ENCODE measurements around the gene PITPNC1.
"Not testable (repeated sequence)": the region's sequence is repeated elsewhere in the genome, so short reads cannot be mapped to it uniquely, and the experiment has no call there.

The PITPNC1 gene

DNA sequence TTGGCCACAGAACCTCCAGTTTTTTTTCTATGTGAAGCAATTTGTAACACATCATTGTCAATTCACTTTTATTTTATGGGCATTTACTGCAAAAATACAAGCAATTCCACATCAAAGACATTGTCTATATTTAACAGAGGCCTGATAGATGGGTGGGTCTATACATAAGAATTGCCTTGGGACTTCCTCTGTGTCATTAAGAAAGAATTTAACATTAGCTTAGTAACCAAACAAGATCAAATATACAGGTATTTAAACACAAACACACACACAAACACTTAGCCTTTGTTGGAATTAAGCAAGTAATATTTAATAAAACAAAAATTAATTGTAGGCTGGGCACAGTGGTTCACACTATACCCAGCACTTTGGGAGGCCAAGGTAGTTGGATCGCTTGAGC is 4.3 kb upstream of the PITPNC1 start:
- DNase-seq: no peak

DNA sequence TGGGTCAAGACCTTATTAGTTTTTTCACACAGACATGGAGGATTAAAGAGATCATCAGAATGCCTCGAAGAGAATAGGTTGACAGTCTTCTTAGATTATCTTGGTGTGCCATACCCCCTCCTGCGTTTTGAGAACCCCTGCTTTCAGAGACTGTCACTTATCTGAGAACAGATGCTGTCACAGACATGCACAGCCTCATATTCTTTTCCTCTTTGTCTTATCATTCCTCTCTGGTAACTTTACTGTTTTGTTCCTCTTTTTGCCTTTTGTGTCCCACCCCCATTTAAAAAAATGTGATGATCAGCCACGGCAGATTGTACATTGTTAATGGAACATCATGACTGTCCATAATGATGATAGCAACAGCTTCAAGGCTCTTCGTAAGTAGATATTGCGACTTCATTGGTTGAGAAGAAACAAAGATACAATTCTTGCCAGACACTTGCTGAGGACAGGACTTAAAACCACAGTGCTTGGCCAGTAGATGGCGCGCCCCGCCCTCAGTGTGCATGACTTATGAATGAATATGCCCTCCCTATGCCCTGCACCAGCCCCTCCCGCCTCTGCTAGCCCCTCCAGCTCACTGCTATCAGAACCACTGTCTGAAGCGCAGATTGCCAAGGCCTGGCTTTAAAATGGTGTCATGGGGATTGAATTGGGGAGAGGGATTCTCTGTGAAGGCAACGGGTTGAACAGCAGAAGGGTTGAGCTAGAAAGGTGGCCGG is 2.6 kb upstream of the PITPNC1 start:
- peak; percentile 57 for DNase-seq

DNA sequence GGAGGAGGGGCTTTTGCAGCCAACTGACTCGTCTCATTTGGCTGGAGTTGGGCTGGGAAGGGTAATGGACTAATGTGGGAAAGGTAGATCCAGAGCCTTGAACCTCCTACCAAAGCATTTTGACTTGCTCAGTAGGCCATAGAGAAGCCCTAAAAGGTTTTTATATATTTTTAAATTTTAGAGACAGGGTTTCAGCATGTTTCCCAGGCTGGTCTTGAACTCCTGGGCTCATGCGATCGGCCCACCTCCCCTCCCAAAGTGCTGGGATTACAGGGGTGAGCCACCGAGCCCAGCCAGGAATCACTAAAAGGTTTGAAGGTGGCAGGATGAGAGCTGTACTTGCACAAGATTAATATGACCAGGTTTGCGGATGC is 2.0 kb upstream of the PITPNC1 start:
- DNase-seq: no peak

DNA sequence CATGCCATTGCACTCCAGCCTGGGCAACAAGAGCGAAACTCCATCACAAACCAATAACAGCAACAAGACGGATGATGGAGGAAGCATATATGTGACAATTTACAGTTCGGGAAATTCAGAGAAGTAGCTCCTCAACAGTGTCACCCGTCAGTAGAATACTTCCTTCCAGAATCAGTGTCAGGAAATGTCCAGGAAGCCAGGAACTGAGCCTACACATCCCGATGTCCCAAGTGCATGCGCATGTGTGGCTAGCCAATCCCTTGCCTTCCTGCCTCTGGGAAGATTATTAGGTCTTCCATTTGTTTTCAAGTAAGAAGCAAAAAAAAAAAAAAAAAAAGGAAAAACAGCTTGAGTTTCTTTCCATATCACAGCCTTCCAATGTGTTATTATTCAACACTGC is 1.4 kb upstream of the PITPNC1 start:
- DNase-seq: no peak

DNA sequence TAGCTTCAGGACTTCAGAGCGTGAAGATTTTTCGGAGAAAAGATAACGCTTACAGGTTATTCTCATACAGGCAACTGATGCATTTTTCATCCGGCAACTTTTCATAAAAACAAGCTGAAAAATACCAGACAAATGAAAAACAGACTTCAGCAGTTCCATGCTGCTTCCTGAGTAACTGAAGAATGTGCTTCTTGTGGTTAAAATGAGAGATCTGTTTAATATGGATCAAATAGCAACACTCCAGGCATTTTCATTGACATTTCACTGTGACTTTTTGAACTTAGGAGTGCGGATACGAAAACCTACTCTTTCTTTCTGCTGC is 705 bp upstream of the PITPNC1 start:
- peak; percentile 33 for DNase-seq

DNA sequence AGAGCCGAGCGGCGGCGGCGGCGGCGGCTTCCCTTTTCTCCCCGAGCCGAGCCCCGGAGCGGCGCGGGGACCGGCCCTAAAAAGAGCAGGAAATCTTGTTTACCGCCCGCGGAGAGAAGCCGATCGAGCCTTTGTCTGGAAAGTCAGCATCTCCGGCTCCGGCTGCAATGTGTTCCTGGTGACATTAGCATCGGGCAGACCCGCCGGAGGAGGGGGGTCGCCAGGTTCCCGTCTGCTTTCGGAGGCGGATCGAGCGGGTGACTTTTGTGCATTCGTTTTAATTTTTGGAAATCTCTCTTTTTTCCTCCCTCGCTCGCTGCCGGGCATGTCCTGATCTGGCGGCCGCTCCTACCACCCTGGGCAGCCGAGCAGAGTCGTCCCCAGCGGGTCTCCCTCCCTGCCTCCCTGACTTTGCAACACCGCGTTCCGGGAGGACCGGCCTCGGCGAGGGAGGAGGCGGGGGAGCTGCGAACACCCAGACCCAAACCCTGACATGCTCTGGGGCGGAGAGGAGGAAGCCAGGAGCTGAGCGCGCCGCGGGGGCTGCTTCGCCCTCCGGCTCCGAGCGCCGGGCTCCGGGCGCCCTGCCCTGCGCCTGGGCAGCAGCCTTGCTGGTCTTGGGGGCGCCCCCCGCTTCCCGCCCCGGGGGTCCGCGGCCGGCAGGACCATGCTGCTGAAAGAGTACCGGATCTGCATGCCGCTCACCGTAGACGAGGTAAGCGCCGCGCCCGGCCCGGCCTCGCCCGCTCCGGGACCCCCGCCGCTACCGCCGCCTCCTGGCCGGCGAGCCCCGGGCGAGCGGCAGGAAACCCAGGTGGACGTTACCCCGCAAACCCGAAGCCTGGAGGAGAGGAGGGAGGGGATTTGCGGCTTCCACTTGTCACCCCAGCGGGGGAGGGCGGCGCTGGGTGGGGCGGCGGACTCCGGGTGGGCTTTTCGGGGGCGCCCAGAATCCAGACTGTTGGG is 690 bp downstream of the PITPNC1 start:
- no peak for DNase-seq

DNA sequence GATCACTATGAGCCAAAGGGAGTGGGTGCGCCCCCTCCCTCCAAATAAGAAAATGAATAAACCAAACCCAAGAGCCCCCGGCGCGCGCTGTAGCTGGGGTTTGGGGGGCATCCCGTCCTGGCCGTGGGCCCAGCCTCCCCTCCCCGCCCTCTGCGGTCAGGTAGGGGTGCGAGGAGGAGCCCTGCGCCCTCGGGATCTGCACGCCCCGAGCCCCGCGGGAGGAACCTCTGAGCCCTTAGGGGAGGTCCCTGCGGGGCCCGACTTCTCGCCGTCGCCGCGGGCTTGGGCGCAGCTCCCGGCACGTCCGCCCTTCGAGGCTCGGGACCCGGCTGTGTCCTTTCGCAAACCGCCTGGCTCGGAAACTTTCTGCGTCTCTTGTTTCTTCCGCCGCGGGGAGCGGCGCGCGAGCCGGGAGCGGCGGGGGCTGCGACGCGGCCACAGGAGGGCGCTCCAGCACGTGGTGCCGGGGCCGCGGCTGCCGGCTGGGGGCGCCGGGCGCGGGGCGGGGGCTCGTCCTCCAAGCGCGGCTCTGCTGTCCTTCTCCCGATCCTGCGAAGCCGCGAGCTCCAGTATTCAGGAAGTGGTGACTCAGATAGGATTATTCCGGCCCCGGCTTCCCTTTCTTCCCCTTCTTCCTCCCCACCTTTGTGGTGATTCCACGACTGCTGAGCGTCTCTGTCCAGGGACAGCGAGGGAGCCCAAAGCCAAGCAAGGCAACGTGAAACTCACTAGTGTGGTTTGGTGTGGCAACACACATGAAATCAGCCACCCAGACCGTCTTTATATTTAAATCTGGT is 1.6 kb downstream of the PITPNC1 start:
- DNase-seq: peak; percentile 71

DNA sequence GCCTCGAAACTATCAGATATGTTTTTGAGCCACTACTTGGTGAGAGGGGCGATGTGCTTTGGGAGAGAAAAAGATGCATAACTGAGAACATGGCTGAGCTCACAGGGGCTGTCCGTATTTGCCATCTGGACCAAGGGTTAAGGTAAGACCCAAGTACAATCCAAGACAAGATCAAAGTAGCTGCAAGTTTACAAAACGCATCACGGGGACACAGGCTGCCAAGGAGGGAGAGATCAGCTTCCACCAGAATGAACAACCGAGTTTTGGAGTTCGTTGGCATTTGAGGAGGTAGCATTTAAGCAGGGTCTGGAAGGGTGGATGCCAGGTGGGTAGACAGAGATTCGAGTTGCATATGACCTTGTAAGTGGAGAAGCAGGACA is 2.2 kb downstream of the PITPNC1 start:
- DNase-seq: no peak

DNA sequence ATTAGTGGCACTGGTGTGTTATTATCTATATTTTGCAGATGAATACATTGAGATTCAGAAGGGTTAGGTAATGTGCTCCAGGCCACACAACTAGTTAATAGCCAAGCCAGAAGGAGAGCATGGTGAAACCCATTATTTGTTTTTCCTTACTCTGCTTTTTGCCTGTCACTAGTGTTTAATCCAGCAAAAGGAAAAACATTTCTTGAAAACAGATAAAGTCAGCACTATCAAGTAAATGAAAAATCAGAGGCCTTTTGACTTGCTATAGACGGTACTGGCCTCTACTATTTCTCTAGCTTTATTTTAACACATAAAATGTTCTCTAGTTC is 4.8 kb downstream of the PITPNC1 start:
- no peak for DNase-seq

DNA sequence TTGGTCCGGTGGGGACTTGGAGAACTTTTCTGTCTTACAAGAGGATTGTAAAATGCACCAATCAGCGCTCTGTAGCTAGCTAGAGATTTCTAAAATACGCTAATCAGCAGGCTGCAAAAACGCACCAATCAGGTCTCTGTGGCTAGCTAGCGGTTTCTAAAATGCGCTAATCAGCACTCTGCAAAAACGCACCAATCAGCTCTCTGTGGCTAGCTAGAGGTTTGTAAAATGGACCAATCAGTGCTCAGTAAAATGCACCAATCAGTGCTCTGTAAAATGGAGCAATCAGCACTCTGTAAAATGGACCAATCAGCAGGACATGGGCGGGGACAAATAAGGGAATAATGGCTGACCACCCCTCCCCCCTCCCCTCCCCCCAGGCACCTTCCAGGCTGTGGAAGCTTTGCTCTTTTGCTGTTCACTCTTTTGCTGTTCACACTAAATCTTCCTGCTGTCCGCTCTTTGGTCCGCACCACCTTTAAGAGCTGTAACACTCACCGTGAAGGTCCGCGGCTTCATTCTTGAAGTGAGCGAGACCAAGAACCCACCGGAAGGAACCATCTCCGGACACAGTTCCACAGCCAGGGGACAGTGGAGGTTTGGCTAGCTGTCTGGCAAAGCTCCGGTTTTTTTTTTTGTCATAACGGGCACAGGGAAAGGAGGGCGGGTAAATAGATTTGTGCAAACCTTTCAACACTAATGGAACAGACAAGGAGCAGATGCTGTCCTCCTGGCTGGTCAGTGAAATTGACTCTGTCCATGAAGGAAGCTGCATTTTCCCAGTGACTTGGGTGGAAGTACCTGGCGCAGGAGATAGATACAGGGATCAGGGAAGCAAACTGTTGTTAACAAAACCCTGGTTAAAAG is 8.3 kb downstream of the PITPNC1 start:
- no peak for DNase-seq

DNA sequence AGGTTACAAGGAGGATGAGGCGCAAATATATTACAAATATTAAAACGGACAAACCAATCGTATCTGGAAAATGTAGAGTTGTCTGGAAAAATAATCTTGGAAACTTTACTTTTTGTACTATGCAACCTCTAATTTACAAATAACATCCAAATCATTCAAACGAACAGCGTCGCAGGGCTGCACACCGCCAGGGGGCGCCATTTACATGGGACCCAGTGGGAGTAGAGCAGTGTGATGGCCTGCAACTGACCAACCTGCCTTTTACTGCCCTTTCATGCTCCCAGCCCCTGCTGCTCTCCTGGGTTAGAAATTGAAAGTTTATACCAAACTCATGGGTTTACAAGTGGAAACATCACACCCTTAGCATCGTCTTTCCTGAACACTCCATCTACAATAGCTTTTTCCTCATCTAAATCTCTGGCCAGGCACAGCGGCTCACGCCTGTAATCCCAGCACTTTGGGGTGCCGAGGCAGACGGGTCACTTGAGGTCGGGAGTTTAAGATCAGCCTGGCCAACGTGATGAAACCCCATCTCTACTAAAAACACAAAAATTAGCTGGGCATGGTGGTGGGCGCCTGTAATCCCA is 10.0 kb downstream of the PITPNC1 start:
- no peak for DNase-seq

DNA sequence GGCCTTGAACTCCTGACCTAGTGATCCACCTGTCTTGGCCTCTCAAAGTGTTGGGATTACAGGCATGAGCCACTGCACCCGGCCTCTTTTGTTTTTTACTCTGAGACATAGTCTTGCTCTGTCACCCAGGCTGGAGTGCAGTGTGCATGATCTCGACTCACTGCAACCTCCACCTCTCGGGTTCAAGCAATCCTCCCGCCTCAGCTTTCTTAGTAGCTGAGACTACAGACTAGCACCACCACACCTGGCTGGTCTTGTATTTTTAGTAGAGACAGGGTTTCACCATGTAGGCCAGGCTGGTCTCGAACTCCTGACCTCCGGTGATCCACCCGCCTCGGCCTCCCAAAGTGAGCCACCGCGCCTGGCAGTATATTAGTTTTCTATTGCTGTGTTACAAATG is 11.5 kb downstream of the PITPNC1 start:
- DNase-seq: not testable (repeated sequence)

DNA sequence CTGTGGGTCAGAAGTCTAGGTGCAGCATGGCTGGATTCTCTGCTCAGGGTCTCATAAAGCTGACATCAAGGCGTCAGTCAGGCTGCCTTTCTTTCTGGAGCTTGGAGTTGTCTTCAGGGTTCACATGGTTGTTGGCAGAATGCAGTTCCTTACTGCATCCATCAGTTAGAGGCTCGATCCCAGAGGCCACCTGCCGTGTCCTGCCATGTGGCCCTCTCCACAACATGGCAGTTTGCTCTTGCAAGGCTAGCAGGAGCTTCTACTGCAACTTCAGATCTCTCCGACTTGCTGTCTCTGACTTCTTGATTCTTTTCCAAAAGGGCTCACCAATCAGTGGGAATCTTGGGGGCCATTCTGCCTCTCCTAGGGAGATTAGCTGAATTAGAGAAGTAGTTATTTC is 11.9 kb downstream of the PITPNC1 start:
- no peak for DNase-seq

DNA sequence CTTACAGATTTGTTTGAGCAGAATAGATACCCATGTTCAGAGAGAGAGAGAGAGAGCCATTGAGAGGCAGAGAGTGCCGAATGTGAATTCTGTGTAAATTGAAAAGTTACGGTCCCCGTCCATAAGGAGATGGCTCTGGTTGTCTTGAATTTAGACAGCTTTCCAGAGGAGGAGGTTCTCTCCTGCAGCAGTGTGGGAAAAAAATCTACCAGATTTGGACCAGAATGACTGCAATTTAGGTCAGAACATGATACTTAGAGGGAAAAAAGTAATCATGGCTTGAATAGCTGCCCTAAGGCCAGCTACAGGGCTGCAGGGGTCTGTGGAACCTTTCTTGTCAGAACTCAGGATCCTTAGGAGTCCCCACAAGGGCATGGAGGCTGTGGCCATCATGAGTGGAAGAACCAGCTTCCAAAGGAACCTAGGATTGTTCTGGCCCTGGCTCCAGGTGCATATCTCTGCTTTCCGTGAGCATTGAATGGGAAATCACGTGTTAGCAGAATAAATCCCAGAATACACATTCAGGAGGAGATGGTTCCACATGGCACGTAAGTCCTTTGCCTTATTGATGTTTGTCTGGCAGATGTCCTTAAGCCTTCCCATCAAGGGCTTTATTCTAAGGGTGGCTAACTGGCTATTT is 13.0 kb downstream of the PITPNC1 start:
- no peak for DNase-seq

DNA sequence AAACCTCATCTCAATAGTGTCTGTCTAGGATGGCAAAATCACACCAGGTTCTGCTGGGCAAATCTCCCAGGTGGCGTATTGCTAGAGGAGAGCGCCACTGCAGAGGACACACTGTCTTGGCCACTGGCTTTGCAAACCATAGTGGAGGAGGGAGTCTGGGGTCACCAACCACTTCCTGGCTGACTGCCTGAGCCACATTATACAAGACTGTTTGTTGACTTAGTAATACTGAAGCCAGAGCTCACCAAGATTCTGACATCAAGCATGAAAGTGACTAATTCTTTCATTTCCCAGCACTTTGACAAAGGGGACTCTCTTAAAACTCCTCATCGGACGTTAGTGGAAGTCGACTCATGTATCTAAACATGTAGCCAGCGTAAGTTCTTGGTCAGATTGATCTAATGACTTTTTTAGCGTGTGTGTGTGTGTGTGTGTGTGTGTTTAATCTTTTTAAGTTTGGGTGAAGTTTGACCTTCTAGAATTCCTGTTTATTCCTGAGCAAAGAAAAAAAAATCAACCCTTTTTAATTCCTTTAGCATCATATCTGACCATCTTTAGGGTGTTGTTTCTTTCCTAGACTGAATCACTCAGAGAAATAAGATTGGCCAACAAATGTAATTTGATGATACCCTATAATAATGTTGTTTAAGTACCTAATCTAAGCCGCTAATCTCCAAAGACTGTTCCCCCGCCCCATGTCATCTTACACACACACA is 13.7 kb downstream of the PITPNC1 start:
- peak; percentile 74 for DNase-seq

DNA sequence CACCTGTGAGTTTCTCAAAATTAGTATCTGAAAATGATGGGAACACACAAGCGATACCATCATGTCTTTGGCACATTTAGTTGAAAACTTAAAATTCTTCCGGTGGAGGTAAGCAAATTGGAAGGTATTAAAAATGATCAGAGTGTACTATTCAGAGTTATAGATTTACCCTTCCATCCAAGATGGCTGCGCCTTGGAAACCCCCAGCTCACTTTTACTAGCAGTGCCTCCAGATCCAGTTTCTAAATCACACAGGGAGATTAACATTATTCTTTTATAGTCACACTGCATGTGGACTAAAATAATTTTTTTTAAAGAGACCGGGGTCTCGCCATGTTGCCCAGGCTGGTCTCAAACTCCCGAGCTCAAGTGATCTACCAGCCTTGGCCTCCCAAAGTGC is 15.0 kb downstream of the PITPNC1 start:
- DNase-seq: no peak

DNA sequence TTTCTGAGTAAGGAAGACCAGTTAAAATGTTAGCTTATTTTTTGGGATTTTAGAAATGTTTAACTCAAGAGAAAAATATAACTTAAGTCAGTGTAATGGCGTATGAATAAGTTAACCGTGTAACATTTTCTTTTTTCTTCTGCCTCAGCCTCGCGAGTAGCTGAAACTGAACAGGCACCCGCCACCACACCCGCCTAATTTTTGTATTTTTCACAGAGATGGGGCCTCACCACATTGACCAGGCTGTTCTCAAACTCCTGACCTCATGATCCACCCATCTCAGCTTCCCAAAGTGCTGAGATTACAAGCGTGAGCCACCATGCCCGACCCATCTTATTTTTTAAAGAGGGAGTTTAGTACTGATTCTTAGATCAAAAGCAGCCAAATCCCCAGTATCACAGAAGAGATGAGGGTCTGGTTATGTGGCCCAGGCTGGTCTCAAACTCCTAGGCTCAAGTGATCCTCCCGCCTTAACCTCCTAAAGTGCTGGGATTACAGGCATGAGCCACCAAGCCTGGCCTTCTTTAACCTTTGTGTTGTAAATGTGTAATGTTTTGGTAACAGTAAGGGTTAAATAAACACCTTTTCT is 16.8 kb downstream of the PITPNC1 start:
- no peak for DNase-seq

DNA sequence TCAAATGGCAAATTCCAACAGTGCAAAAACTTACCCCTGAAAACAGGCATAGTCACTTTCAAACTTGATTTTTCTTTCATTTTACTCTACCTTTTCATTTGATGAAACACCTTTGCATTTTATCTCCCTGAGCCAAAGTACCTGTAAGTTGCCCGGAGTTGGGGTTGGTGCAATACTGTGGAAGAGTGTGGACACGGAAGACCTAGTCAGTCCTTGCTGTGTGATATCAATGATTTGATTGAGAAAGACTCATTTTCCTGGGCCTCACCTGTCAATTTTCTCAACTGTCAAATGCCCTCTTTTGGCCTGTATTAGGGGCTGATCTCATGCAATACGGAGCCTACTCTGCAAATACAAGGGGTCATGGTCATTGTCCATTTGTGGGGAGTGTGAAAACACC is 22.6 kb downstream of the PITPNC1 start:
- no peak for DNase-seq

DNA sequence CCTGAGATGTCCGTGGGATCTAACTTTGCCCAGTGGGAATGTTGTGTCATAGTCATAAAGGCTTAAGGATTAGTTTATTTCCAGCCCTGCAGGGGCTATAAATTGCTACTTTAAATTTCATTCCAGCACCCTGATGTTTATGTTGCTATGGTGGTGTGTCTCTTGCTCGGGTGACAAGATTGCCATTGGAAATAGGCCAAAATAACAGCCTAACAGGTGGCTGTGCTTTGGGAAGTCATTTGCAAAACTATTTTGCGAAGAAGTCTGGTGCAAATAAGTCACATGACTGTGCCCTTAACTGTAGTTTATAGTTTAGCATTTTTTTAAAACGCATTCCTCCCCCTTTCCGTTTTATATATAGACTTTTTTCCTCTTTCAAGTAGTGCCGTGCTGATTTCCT is 23.1 kb downstream of the PITPNC1 start:
- no peak for DNase-seq

DNA sequence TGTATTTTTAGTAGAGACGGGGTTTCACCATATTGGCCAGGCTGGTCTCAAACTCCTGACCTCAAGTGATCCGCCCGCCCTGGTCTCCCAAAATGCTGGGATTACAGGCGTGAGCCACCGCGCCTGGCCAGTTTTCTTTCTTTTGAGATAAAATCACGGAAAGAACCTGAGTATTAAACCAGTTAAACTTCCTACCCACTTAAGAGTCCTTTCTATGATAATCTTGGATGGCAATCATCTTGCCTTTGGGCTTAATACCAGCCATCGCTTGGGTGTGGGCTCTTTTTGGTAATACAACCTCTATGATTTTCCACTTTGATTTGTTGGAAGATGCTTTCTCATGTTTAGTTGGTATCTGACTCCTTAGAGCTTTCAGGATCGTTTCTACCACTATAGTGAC is 24.0 kb downstream of the PITPNC1 start:
- no peak for DNase-seq
